ENCODE results near the gene BOLA2B.

DNA sequence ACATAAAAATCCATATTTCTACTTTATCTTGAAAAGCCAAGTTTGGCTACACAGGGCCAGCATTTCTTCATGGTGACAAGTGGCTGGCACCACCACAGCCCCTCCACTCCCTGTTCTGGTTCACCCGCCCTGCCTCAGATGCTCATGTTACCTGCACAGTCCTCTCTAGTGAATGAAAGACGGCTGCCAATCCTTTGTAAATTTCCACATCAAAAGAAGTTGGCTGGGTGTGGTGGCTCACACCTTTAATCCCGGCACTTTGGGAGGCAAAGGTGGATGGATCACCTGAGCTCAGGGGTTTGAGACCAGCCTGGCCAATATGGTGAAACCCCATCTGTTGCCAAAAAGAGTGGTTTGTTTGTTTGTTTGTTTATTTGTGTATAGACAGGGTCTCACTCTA, 29.9 kb downstream of the BOLA2B start:
- no peak for TF ChIP-seq ARID2 (IDR thresholded peaks at IDR 0.05)
- no peak for TF ChIP-seq FOXA3 (CRISPR knock-in tag; conservative IDR thresholded peaks at IDR 0.05 in 1 of 2, IDR thresholded peaks at IDR 0.05 in 1 of 2)
- TF ChIP-seq, protein P1, sequence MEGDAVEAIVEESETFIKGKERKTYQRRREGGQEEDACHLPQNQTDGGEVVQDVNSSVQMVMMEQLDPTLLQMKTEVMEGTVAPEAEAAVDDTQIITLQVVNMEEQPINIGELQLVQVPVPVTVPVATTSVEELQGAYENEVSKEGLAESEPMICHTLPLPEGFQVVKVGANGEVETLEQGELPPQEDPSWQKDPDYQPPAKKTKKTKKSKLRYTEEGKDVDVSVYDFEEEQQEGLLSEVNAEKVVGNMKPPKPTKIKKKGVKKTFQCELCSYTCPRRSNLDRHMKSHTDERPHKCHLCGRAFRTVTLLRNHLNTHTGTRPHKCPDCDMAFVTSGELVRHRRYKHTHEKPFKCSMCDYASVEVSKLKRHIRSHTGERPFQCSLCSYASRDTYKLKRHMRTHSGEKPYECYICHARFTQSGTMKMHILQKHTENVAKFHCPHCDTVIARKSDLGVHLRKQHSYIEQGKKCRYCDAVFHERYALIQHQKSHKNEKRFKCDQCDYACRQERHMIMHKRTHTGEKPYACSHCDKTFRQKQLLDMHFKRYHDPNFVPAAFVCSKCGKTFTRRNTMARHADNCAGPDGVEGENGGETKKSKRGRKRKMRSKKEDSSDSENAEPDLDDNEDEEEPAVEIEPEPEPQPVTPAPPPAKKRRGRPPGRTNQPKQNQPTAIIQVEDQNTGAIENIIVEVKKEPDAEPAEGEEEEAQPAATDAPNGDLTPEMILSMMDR (IDR thresholded peaks at IDR 0.05 in 2 of 3, conservative IDR thresholded peaks at IDR 0.05 in 1 of 3; ENCODE audit: insufficient read depth in 2 of 3, low read depth in 1 of 3, low read length in 3 of 3), result no peak
- TF ChIP-seq EZH2 (IDR thresholded peaks at IDR 0.05; ENCODE audit: borderline replicate concordance, low read depth, low read length), result no peak
- no peak for TF ChIP-seq EHMT2 (IDR thresholded peaks at IDR 0.05)
- no peak for TF ChIP-seq MYC (IDR thresholded peaks at IDR 0.05; ENCODE audit: low read depth, low read length)
- no peak for TF ChIP-seq MYC (CRISPR knock-in tag; IDR thresholded peaks at IDR 0.05; ENCODE audit: borderline replicate concordance, low read depth)
- no peak for TF ChIP-seq CHD2 (IDR thresholded peaks at IDR 0.05; ENCODE audit: low read depth, low read length)
- no peak for TF ChIP-seq ETV6 (IDR thresholded peaks at IDR 0.05; ENCODE audit: borderline replicate concordance in 1 of 2, low read depth in 2 of 2, low read length in 1 of 2)
- TF ChIP-seq ETV6 (CRISPR knock-in tag; IDR thresholded peaks at IDR 0.05; ENCODE audit: borderline replicate concordance), result no peak
